Colonic mucosa (tissue), 4 donors: Measurements from ENCODE around the gene EIF2S3. TPM values are rescaled to one million over a fixed set of nuclear protein-coding genes. Genes with fewer than 3 reads are reported as not detected.
"Not testable (repeated sequence)": the region's sequence is repeated elsewhere in the genome, so short reads cannot be mapped to it uniquely, and the experiment has no call there.

Experiments
- DNase-seq: peaks from one replicate; pipeline ENCODE4 v3.0.0-alpha.2; 2020
- H3K27ac ChIP-seq: fragments of 200-600 bp; one replicate; pipeline ENCODE4 v1.8.0; 2021
- H3K27me3 ChIP-seq: fragments of 200-600 bp; one replicate; pipeline ENCODE4 v1.8.0; 2021
- H3K36me3 ChIP-seq: fragments of 200-600 bp; one replicate; pipeline ENCODE4 v1.8.0; 2021
- H3K4me1 ChIP-seq: fragments of 200-600 bp; one replicate; pipeline ENCODE4 v1.8.0; 2021; ENCODE audit warnings: mild to moderate bottlenecking
- H3K4me3 ChIP-seq: fragments of 200-600 bp; one replicate; pipeline ENCODE4 v1.8.0; 2021
- H3K9ac ChIP-seq, 2 donors: one replicate each; pipeline ENCODE4 v1.7.0; 2013; ENCODE audit warnings: control low read depth in 2 of 2, low read depth in 2 of 2, low read length in 2 of 2
- H3K9me3 ChIP-seq: fragments of 200-600 bp; one replicate; pipeline ENCODE4 v1.8.0; 2021
- intact Hi-C: fragments of 100-400 bp; cut with DNase I; formaldehyde crosslinking; loops from one replicate; pipeline ENCODE4 v1.14.1; 2022
- total RNA-seq, 2 donors: library from RNA; stranded (reverse); fragmentation: NEBNext Ultra II Directional in 1 of 2; extraction: Animal tissue kit (Norgen Biotek cat#: 25700) in 1 of 2; gene quantifications; one replicate each; pipeline ENCODE4 v1.2.1, GENCODE V29; 2021
- TF ChIP-seq, protein P1 (sequence below): fragments of 200-600 bp; IDR thresholded peaks from one replicate; pipeline ENCODE4 v1.8.0; 2022; ENCODE audit warnings: antibody characterized with exemption, mild to moderate bottlenecking
- donor health status: healthy.
- donor health status: DM: no; HTN: no; CAD: no.
- donor health status: DM: no; HTN: no; CAD: no.

Gene EIF2S3
- total RNA-seq, 2 donors from 2014 or later, result 166 to 180 TPM

GRCh38 chrX:24027985-24028384 lies 26.8 kb upstream of the EIF2S3 start:
- Histone ChIP-seq H3K36me3 (no peaks in the 10 kb centered on the region), H3K27ac (no peak overlapping the region), H3K9me3 (no peaks in the 10 kb centered on the region), H3K4me1 (no peaks in the 10 kb centered on the region), H3K27me3 (no peaks in the 10 kb centered on the region), H3K9ac (no peak overlapping the region), H3K4me3 (no peak overlapping the region)
- DNase-seq, result no peak
- intact Hi-C loops, result no loop called here
- TF ChIP-seq, protein P1, sequence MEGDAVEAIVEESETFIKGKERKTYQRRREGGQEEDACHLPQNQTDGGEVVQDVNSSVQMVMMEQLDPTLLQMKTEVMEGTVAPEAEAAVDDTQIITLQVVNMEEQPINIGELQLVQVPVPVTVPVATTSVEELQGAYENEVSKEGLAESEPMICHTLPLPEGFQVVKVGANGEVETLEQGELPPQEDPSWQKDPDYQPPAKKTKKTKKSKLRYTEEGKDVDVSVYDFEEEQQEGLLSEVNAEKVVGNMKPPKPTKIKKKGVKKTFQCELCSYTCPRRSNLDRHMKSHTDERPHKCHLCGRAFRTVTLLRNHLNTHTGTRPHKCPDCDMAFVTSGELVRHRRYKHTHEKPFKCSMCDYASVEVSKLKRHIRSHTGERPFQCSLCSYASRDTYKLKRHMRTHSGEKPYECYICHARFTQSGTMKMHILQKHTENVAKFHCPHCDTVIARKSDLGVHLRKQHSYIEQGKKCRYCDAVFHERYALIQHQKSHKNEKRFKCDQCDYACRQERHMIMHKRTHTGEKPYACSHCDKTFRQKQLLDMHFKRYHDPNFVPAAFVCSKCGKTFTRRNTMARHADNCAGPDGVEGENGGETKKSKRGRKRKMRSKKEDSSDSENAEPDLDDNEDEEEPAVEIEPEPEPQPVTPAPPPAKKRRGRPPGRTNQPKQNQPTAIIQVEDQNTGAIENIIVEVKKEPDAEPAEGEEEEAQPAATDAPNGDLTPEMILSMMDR, result no peak

- TF ChIP-seq, protein P1, result no peak
Measured at GRCh38 chrX:24030597-24030996, 24.2 kb upstream of the EIF2S3 start.

GRCh38 chrX:24034485-24034884 lies 20.3 kb upstream of the EIF2S3 start:
- H3K4me3 ChIP-seq, result no peak overlapping the region
- intact Hi-C loops, result no loop called here
- H3K36me3 ChIP-seq, result no peaks in the 10 kb centered on the region
- TF ChIP-seq, protein P1, result no peak
- H3K4me1 ChIP-seq, result no peaks in the 10 kb centered on the region
- no peaks in the 10 kb centered on the region for H3K9me3 ChIP-seq
- H3K27ac ChIP-seq, result no peak overlapping the region
- no peak for DNase-seq
- H3K27me3 ChIP-seq, result no peaks in the 10 kb centered on the region
- no peak overlapping the region for H3K9ac ChIP-seq

More at GRCh38 chrX:24030597-24030996, 24.2 kb upstream of the EIF2S3 start:
- no peak overlapping the region for H3K9ac ChIP-seq
- intact Hi-C loops, result no loop called here
- no peaks in the 10 kb centered on the region for H3K36me3 ChIP-seq
- no peak overlapping the region for H3K4me3 ChIP-seq
- H3K27ac ChIP-seq, result no peak overlapping the region
- H3K9me3 ChIP-seq, result no peaks in the 10 kb centered on the region
- DNase-seq, result no peak
- no peaks in the 10 kb centered on the region for H3K4me1 ChIP-seq
- H3K27me3 ChIP-seq, result no peaks in the 10 kb centered on the region

DNA sequence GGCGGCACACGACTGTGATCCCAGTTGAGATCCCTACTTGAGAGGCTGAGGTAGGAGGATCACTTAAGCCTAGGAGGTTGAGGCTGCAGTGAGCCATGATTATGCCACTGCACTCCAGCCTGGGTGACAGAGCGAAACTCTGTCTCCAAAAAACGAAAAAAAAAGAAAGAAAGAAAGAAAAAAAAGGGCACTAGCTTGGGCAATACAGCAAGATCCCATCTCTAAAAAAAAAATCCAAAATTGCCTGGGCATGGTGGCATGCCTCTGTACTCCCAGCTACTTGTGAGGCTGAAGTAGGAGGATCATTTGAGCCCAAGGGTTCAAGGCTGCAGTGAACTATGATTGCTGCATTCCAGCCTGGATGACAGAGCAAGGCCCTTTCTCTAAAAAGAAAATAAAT lies 17.0 kb upstream of the EIF2S3 start:
- peaks cover 5% of the 10 kb centered on the region for H3K27me3 ChIP-seq
- no peaks in the 10 kb centered on the region for H3K4me1 ChIP-seq
- DNase-seq, result no peak
- no peak overlapping the region for H3K4me3 ChIP-seq
- intact Hi-C loops, result no loop called here
- H3K27ac ChIP-seq, result no peak overlapping the region
- TF ChIP-seq, protein P1, result no peak
- no peak overlapping the region for H3K9ac ChIP-seq
- H3K36me3 ChIP-seq, result no peaks in the 10 kb centered on the region
- H3K9me3 ChIP-seq, result no peaks in the 10 kb centered on the region

GRCh38 chrX:24046060-24046459 lies 8.7 kb upstream of the EIF2S3 start:
- H3K9ac ChIP-seq, H3K4me1 ChIP-seq, H3K27ac ChIP-seq, H3K36me3 ChIP-seq, DNase-seq, H3K9me3 ChIP-seq, intact Hi-C loops, H3K27me3 ChIP-seq, H3K4me3 ChIP-seq: not testable (repeated sequence)

- not testable (repeated sequence) for H3K4me1 ChIP-seq, H3K36me3 ChIP-seq, H3K9me3 ChIP-seq, H3K4me3 ChIP-seq, H3K27ac ChIP-seq, DNase-seq, H3K9ac ChIP-seq, H3K27me3 ChIP-seq
- intact Hi-C loops, result loop anchor here (5.0 to 10.0 kb wide), 2 partner anchors 105 to 142 kb away; partner anchors contain the start of genes APOO and CXorf58
Measured at GRCh38 chrX:24049643-24050042, 5.1 kb upstream of the EIF2S3 start.

DNA sequence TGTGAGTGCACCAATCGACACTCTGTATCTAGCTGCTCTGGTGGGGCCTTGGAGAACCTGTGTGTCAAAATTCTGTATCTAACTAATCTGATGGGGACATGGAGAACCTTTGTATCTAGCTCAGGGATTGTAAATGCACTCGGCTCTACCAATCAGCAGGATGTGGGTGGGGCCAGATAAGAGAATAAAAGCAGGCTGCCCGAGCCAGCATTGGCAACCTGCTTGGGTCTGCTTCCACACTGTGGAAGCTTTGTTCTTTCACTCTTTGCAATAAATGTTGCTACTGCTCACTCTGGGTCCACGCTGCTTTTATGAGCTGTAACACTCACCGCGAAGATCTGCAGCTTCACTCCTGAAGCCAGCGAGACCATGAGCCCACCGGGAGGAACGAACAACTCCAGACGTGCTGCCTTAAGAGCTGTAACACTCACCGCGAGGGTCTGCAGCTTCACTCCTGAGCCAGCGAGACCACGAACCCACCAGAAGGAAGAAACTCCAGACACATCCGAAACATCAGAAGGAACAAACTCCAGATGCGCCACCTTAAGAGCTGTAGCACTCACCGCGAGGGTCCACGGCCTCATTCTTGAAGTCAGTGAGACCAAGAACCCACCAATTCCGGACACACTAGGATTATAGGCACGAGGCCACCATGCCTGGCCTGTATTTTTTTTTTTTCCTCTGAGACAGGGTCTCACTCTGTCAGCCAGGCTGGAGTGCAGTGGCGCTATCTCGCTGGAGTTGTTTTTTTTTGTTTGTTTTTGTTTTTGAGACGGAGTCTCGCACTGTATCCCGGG lies 4.0 kb upstream of the EIF2S3 start:
- not testable (repeated sequence) for H3K9ac ChIP-seq, H3K4me3 ChIP-seq, H3K27ac ChIP-seq, H3K27me3 ChIP-seq, H3K4me1 ChIP-seq, H3K36me3 ChIP-seq, H3K9me3 ChIP-seq, DNase-seq
- intact Hi-C loops, result loop anchor here (5.0 to 10.0 kb wide), 2 partner anchors 104 to 143 kb away; partner anchors contain the start of genes APOO and CXorf58
